HG03175 (cell line): ENCODE results near the gene NREP.

Experiments used
- ATAC-seq: cut with Tn5 transposase; IDR thresholded peaks from one replicate; pipeline ENCODE4 v1.9.1; 2021; ENCODE audit warnings: mild to moderate bottlenecking, moderate library complexity; ENCODE audit not compliant: unreplicated experiment

NREP gene

GRCh38 chr5:111765613-111766571 lies 8.9 kb upstream of the NREP start:
- ATAC-seq = no peak

GRCh38 chr5:111764019-111764418 lies 7.0 kb upstream of the NREP start:
- no peak for ATAC-seq

- ATAC-seq = no peak
Observed at GRCh38 chr5:111762895-111763294, 5.9 kb upstream of the NREP start.

- ATAC-seq = no peak
Observed at GRCh38 chr5:111758284-111758628, 1.3 kb upstream of the NREP start.

- peak; percentile 67 for ATAC-seq
Observed at GRCh38 chr5:111757355-111758283, 625 bp upstream of the NREP start.

GRCh38 chr5:111755942-111756381 lies 1.0 kb downstream of the NREP start:
- ATAC-seq = no peak

GRCh38 chr5:111755345-111755941 lies 1.6 kb downstream of the NREP start:
- no peak for ATAC-seq

- no peak for ATAC-seq
Observed at GRCh38 chr5:111753884-111754589, 3.0 kb downstream of the NREP start.

- ATAC-seq = no peak
Observed at GRCh38 chr5:111752426-111752965, 4.5 kb downstream of the NREP start.

GRCh38 chr5:111749303-111750026 lies 7.5 kb downstream of the NREP start:
- ATAC-seq = no peak

GRCh38 chr5:111748304-111748763 lies 8.7 kb downstream of the NREP start:
- no peak for ATAC-seq

- ATAC-seq = no peak
Observed at GRCh38 chr5:111747337-111747736, 9.7 kb downstream of the NREP start.

- ATAC-seq = no peak
Observed at GRCh38 chr5:111746791-111747190, 10.2 kb downstream of the NREP start.

GRCh38 chr5:111745075-111745739 lies 11.8 kb downstream of the NREP start:
- ATAC-seq = no peak

- ATAC-seq = no peak
Observed at GRCh38 chr5:111744455-111744854, 12.5 kb downstream of the NREP start.

- ATAC-seq = no peak
Observed at GRCh38 chr5:111743988-111744387, 13.0 kb downstream of the NREP start.

GRCh38 chr5:111743512-111743911 lies 13.5 kb downstream of the NREP start:
- no peak for ATAC-seq

GRCh38 chr5:111742177-111742994 lies 14.6 kb downstream of the NREP start:
- no peak for ATAC-seq
